GM21825 (cell line): ENCODE measurements around the gene SEC22B.
"Not testable (repeated sequence)": the region's sequence is repeated elsewhere in the genome, so short reads cannot be mapped to it uniquely, and the experiment has no call there.

Experiments
- ATAC-seq: cut with Tn5 transposase; IDR thresholded peaks from one replicate; pipeline ENCODE4 v1.9.1; 2021; ENCODE audit warnings: mild to moderate bottlenecking, moderate library complexity; ENCODE audit not compliant: unreplicated experiment

Gene SEC22B

GRCh38 chr1:120149420-120150059 lies 26.8 kb downstream of the SEC22B start:
- not testable (repeated sequence) for ATAC-seq

- not testable (repeated sequence) for ATAC-seq
Observed at GRCh38 chr1:120145806-120146205, 30.5 kb downstream of the SEC22B start.

- not testable (repeated sequence) for ATAC-seq
Observed at GRCh38 chr1:120144626-120145025, 31.7 kb downstream of the SEC22B start.

- not testable (repeated sequence) for ATAC-seq
Observed at GRCh38 chr1:120144169-120144568, 32.2 kb downstream of the SEC22B start.

- ATAC-seq = not testable (repeated sequence)
Observed at GRCh38 chr1:120143334-120143733, 33.0 kb downstream of the SEC22B start.

GRCh38 chr1:120142512-120143263 lies 33.6 kb downstream of the SEC22B start:
- ATAC-seq = peak; percentile 98

- ATAC-seq = not testable (repeated sequence)
Observed at GRCh38 chr1:120141865-120142264, 34.5 kb downstream of the SEC22B start.

GRCh38 chr1:120140656-120141265 lies 35.6 kb downstream of the SEC22B start:
- ATAC-seq = not testable (repeated sequence)

- ATAC-seq = not testable (repeated sequence)
Observed at GRCh38 chr1:120136086-120136485, 40.2 kb downstream of the SEC22B start.

- ATAC-seq = not testable (repeated sequence)
Observed at GRCh38 chr1:120133928-120134325, 42.4 kb downstream of the SEC22B start.

- no peak for ATAC-seq
Observed at GRCh38 chr1:120133228-120133927, 42.9 kb downstream of the SEC22B start.

- ATAC-seq = not testable (repeated sequence)
Observed at GRCh38 chr1:120132406-120132763, 43.9 kb downstream of the SEC22B start.

GRCh38 chr1:120131611-120132405 lies 44.5 kb downstream of the SEC22B start:
- peak; percentile 70 for ATAC-seq

GRCh38 chr1:120127921-120128320 lies 48.4 kb downstream of the SEC22B start:
- ATAC-seq = not testable (repeated sequence)

GRCh38 chr1:120126216-120126615 lies 50.1 kb downstream of the SEC22B start:
- ATAC-seq = not testable (repeated sequence)

GRCh38 chr1:120124628-120125027 lies 51.7 kb downstream of the SEC22B start:
- not testable (repeated sequence) for ATAC-seq

GRCh38 chr1:120123813-120124510 lies 52.4 kb downstream of the SEC22B start:
- peak; percentile 39 for ATAC-seq

GRCh38 chr1:120122262-120122893 lies 53.9 kb downstream of the SEC22B start:
- peak; percentile 75 for ATAC-seq

GRCh38 chr1:120121830-120122229 lies 54.5 kb downstream of the SEC22B start:
- not testable (repeated sequence) for ATAC-seq
